SK-N-MC (cell line): Measurements from ENCODE around the gene TGIF2.

Experiments
- DNase-seq: peaks from one replicate; pipeline ENCODE4 v3.0.0-alpha.2; 2011; ENCODE audit warnings: low read depth, low spot score
- H3K27ac ChIP-seq: fragments of 200-600 bp; sonication (generic); 2 replicates; pipeline ENCODE4 v1.5.1; 2016; ENCODE audit warnings: mixed run types
- H3K36me3 ChIP-seq: fragments of 200-600 bp; sonication (generic); 2 replicates; pipeline ENCODE4 v1.6.1; 2017; ENCODE audit warnings: antibody characterized with exemption, low read length, mixed read lengths; ENCODE audit not compliant: insufficient read depth
- H3K4me3 ChIP-seq: fragments of 200-600 bp; sonication (generic); 2 replicates; pipeline ENCODE4 v1.5.1; 2016
- H3K9ac ChIP-seq: fragments of 200-600 bp; sonication (generic); 2 replicates; pipeline ENCODE4 v1.8.0; 2017; ENCODE audit warnings: mixed run types, mixed read lengths; ENCODE audit not compliant: insufficient read length
- H3K9me3 ChIP-seq: fragments of 200-600 bp; sonication (generic); 2 replicates; pipeline ENCODE4 v1.6.1; 2017; ENCODE audit warnings: low read depth, mild to moderate bottlenecking, antibody characterized with exemption, low read length, moderate library complexity, mixed read lengths
- EZH2 ChIP-seq: fragments of 200-600 bp; sonication (generic); IDR thresholded peaks from one replicate; pipeline ENCODE4 v1.6.1; 2017; ENCODE audit warnings: antibody characterized with exemption
- FOXP2 ChIP-seq: optimal IDR thresholded peaks from 2 replicates; pipeline ENCODE3; 2011; ENCODE audit warnings: mild to moderate bottlenecking, moderate library complexity; ENCODE audit not compliant: insufficient read depth; ENCODE audit errors: extremely low read length, control extremely low read depth
- POLR2AphosphoS5 ChIP-seq: IDR thresholded peaks from 2 replicates; pipeline ENCODE4 v1.6.1; 2012; ENCODE audit warnings: mild to moderate bottlenecking, low read depth, low read length, borderline replicate concordance

Gene TGIF2

DNA sequence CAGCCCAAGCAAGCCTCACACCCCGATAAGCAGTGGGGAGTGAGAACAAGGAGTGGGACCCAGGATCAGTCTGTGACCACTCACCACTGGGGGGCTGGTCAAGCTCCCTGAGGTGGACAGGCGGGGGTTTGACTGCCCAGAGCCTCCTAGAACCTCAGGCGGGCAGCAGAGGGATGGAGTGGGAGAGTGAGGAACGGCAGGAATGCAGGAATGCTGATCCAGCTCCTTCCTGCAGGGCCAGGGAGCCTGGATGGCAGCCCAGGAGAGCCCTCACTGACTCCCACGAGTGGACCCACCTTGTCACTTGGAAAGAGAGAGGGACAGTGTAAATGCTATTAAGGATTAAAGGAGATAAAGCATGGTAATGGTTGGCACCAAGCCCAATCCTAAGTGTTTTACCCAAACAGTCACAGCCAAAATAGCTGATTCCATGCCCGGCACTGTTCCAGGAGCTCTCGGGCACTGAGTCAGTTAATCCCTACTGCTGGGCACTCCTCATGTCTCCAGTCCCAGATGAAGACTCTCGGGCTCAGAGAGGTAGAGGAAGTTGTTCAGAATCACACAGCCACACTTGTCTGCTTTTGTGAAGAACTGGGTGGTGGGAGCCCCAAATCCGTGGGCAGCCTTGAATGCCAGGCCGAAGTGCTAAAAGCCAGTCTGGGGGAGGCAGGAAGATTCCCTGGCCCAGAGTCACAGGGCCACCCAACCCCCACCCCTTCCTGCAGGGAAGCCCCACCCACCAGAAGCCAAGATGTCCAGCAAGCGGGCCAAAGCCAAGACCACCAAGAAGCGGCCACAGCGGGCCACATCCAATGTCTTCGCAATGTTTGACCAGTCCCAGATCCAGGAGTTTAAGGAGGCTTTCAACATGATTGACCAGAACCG, 29.0 kb upstream of the TGIF2 start:
- Histone ChIP-seq H3K9ac (no peak overlapping the region), H3K9me3 (no peaks in the 10 kb centered on the region), H3K36me3 (no peaks in the 10 kb centered on the region), H3K4me3 (no peak overlapping the region), H3K27ac (no peak overlapping the region)
- TF ChIP-seq POLR2AphosphoS5, result no peak
- no peak for TF ChIP-seq EZH2
- TF ChIP-seq FOXP2, result no peak
- DNase-seq, result no peak

DNA sequence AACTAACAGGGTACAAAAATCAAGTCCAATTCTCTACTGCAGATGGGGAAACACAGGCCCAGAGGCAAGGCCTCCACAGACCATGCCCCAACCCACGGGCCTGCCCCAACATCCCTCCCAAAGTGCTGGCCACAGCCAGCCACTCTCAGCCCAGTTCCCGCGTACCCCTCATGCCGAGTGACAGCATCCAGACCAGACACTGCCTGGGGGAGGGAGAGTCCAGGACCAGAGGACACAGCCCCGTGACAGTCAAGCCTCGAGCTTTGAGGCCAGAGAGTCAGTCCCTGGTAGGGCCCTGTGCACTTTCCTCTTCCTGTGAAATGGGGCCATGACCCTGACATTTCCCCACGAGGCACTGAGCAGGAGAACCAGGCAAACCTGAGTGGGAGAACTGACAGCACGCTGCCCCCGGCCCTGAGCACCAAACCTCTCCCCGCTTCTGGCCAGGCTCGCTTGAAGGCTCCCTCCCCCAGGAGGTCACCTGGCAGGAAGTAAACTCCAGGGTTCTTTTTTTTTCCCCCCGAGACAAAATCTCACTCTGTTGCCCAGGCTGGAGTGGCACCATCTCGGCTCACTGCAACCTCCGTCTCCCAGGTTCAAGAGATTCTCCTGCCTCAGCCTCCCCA, 27.2 kb upstream of the TGIF2 start:
- H3K36me3 ChIP-seq, result no peaks in the 10 kb centered on the region
- no peak for TF ChIP-seq EZH2
- TF ChIP-seq FOXP2, result no peak
- no peak for TF ChIP-seq POLR2AphosphoS5
- H3K4me3 ChIP-seq, result no peak overlapping the region
- no peak overlapping the region for H3K27ac ChIP-seq
- no peak for DNase-seq
- H3K9ac ChIP-seq, result no peak overlapping the region
- H3K9me3 ChIP-seq, result no peaks in the 10 kb centered on the region

DNA sequence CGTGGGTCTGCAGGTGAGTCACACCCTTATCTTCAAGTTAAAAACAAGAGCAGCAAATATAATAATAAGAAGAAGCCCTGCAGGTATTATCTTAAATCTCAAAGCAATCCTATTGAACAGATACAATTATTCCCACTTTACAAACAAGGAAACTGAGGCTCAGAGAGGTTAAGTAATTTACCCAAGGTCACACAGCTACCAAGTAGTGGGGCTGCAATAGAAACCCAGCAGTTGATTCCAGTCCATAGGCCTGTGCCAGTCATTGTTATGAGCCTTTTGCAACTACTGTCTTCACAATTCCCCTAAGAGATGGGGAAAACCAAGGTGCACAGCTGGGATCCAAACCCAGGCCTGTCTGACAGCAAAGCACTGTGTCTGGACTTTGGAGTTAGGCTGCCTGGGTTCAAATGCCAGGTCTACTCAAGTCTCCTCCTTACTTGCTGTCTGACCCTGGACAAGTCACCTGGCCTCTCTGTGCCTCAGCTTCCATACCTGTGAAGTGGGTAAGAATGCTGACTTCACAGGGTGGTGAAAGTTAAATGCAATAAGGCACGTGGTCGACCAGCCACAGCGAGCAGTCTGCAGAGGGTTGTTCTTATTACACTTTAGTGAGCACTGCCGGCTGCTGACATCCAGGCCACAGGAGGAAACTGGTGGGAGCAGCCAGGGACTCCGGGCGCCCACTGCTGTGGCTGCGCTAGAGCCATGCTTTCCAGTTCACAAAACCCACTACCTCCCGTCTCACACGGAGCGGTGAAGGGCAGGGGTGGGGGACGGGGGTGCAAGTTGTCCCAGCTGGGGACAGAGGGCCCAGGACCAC, 26.0 kb upstream of the TGIF2 start:
- no peak for DNase-seq
- Histone ChIP-seq H3K36me3 (no peaks in the 10 kb centered on the region), H3K27ac (no peak overlapping the region), H3K9me3 (no peaks in the 10 kb centered on the region), H3K9ac (no peak overlapping the region), H3K4me3 (no peak overlapping the region)
- no peak for TF ChIP-seq EZH2
- no peak for TF ChIP-seq FOXP2
- TF ChIP-seq POLR2AphosphoS5, result no peak

DNA sequence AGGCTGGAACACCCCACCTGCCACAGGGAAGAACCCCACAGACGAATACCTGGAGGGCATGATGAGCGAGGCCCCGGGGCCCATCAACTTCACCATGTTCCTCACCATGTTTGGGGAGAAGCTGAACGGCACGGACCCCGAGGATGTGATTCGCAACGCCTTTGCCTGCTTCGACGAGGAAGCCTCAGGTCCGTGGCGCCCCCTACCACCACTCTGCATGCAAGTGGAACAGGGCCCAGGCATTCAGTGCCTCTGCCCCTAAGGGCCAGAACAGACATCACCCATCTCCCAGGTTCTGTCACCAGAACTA, 25.4 kb upstream of the TGIF2 start:
- H3K4me3 ChIP-seq, result no peak overlapping the region
- DNase-seq, result no peak
- no peaks in the 10 kb centered on the region for H3K9me3 ChIP-seq
- H3K27ac ChIP-seq, result no peak overlapping the region
- no peaks in the 10 kb centered on the region for H3K36me3 ChIP-seq
- TF ChIP-seq EZH2 (no peak), FOXP2 (no peak), POLR2AphosphoS5 (no peak)
- no peak overlapping the region for H3K9ac ChIP-seq

DNA sequence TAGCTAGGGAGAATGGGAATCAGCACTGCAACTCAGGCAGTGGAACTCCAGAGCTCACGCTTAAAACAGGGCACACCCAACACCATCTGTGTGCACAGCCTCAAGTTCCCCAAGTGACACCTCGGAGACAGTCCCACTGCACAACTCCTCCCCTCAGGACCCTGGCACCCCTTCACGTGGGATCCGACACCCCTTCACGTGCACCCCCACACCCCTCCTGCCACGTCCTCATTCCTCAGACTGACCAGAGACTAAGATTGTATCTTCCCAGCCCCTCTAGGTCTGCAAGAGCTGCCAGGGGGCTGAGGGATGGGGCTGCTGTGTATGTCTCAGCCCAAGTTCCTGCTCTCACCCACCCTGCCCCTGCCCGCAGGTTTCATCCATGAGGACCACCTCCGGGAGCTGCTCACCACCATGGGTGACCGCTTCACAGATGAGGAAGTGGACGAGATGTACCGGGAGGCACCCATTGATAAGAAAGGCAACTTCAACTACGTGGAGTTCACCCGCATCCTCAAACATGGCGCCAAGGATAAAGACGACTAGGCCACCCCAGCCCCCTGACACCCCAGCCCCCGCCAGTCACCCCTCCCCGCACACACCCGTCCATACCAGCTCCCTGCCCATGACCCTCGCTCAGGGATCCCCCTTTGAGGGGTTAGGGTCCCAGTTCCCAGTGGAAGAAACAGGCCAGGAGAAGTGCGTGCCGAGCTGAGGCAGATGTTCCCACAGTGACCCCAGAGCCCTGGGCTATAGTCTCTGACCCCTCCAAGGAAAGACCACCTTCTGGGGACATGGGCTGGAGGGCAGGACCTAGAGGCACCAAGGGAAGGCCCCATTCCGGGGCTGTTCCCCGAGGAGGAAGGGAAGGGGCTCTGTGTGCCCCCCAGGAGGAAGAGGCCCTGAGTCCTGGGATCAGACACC, 24.4 kb upstream of the TGIF2 start:
- Histone ChIP-seq H3K9ac (no peak overlapping the region), H3K4me3 (no peak overlapping the region), H3K27ac (no peak overlapping the region), H3K9me3 (no peaks in the 10 kb centered on the region), H3K36me3 (no peaks in the 10 kb centered on the region)
- TF ChIP-seq POLR2AphosphoS5 (no peak), FOXP2 (no peak), EZH2 (no peak)
- DNase-seq, result no peak

DNA sequence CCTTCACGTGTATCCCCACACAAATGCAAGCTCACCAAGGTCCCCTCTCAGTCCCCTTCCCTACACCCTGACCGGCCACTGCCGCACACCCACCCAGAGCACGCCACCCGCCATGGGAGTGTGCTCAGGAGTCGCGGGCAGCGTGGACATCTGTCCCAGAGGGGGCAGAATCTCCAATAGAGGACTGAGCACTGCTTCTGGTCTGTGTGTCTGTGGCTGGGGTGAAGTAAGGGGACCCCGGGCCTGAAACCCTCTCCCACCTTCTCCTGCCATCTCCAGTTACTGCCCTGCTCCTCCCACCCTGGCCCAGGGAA, 23.8 kb upstream of the TGIF2 start:
- Histone ChIP-seq H3K9ac (no peak overlapping the region), H3K4me3 (no peak overlapping the region), H3K36me3 (no peaks in the 10 kb centered on the region), H3K9me3 (no peaks in the 10 kb centered on the region), H3K27ac (no peak overlapping the region)
- no peak for TF ChIP-seq EZH2
- TF ChIP-seq FOXP2, result no peak
- TF ChIP-seq POLR2AphosphoS5, result no peak
- no peak for DNase-seq

DNA sequence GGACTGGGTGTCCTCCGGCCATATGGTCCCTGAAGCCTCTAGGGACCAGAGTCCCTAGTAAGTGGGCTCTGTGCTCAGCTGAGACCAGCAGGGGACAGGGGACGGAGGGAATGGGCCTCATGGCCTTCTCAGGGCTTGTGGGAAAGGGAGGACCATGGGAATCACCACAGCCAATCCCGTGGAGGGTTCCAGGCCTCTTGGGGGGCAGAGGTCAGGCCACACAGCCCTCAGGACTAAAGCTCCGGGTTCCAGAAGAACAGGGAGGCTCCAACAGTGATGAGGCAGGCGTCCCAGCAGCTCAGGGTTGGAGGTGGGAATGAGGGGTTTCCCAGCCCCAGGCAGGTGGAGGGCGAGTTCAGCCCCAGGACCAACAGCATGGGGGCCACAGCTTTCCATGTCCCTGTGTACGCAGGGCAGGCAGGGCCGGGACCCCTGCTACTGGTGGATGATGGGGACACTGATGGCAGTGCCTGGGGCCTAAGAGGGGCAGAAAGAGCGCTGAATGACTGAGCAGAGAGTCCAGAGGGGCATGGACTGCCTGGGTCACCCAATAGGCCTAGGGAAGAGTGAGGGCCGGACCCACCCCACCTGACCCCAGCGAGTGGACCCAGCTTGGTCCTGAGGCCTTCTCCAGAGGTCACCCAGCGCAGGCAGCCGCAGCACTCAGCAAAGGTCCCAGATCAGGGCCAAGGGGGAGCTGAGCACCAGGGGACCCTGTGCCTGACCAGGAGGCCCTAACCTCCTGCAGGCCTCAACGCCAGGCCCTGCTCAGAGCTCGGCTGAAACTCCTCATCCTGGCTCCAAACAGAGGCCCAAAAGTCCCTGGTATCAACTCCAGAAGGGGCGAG, 23.2 kb upstream of the TGIF2 start:
- Histone ChIP-seq H3K9me3 (no peaks in the 10 kb centered on the region), H3K36me3 (no peaks in the 10 kb centered on the region), H3K4me3 (no peak overlapping the region), H3K9ac (no peak overlapping the region), H3K27ac (no peak overlapping the region)
- no peak for DNase-seq
- TF ChIP-seq FOXP2 (no peak), EZH2 (no peak), POLR2AphosphoS5 (no peak)
